ENCODE measurements around the gene MEIOSIN. TPM values are rescaled to one million over a fixed set of nuclear protein-coding genes. Genes with fewer than 3 reads are reported as not detected.

Gene MEIOSIN
- polyA plus RNA-seq, 1 donor (not counting 4 experiments of a cell fraction or from before 2014, with no cell fraction given), result not detected

DNA sequence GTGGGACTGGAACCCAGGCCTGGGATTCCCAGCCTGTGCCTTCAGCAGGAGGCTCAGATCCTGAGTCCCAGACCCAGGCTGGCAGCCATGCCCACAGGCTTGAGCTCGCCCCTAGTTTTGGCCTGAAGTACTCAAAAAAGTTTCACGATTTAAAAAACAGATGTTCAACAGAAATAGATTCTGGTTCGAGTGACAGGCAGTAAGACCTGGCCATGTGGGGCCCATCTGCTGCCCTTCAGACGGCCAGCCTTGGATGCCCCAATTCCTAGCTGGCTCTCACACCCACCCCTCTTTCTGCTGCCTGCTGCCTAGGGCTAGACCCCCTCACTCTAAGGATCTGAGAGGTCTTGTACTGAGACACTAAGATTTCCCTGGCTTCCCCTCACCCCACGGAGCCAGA lies 51.9 kb downstream of the MEIOSIN start:
- H2AFZ ChIP-seq (ENCODE audit: control insufficient read depth, low read length), result no peak overlapping the region
- H3K9ac ChIP-seq (ENCODE audit: control insufficient read depth, extremely low read depth, insufficient read depth, low read length), result no peak overlapping the region
- H3K27me3 ChIP-seq (ENCODE audit: control insufficient read depth, extremely low read depth, insufficient read depth, low read length), result no peaks in the 10 kb centered on the region
- H3K36me3 ChIP-seq (ENCODE audit: control insufficient read depth in 2 of 2, extremely low read depth in 1 of 2, insufficient read depth in 2 of 2, low read length in 2 of 2), result peaks cover 9 to 34% of the 10 kb centered on the region in 2 experiments
- no peaks in the 10 kb centered on the region for H3K9me3 ChIP-seq (ENCODE audit: control insufficient read depth, low read depth, low read length)
- DNase-seq (ENCODE audit: low read depth, low spot score), result no peak
- peaks cover 13% of the 10 kb centered on the region for H4K20me1 ChIP-seq (ENCODE audit: control insufficient read depth, extremely low read depth, insufficient read depth, low read length)
- H3K79me2 ChIP-seq (ENCODE audit: control insufficient read depth, insufficient read depth, low read length), result no peaks in the 10 kb centered on the region
- TF ChIP-seq, protein P1, sequence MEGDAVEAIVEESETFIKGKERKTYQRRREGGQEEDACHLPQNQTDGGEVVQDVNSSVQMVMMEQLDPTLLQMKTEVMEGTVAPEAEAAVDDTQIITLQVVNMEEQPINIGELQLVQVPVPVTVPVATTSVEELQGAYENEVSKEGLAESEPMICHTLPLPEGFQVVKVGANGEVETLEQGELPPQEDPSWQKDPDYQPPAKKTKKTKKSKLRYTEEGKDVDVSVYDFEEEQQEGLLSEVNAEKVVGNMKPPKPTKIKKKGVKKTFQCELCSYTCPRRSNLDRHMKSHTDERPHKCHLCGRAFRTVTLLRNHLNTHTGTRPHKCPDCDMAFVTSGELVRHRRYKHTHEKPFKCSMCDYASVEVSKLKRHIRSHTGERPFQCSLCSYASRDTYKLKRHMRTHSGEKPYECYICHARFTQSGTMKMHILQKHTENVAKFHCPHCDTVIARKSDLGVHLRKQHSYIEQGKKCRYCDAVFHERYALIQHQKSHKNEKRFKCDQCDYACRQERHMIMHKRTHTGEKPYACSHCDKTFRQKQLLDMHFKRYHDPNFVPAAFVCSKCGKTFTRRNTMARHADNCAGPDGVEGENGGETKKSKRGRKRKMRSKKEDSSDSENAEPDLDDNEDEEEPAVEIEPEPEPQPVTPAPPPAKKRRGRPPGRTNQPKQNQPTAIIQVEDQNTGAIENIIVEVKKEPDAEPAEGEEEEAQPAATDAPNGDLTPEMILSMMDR (optimal IDR thresholded peaks at IDR 0.05 in 1 of 3, IDR thresholded peaks at IDR 0.05 in 1 of 3, conservative IDR thresholded peaks at IDR 0.05 in 1 of 3; ENCODE audit: extremely low read depth in 1 of 3, insufficient read depth in 2 of 3, low read length in 3 of 3), result no peak
- TF ChIP-seq EZH2 (IDR thresholded peaks at IDR 0.05; ENCODE audit: low read length), result no peak
- no peak overlapping the region for H3K27ac ChIP-seq (ENCODE audit: control insufficient read depth, insufficient read depth, low read length)
- dilution Hi-C loops (cut with MboI; ENCODE audit: extremely low pct_ligation_motif_present, low sequenced_read_pairs), result no loop called here
- H3K4me3 ChIP-seq (ENCODE audit: control insufficient read depth in 2 of 3, extremely low read depth in 1 of 3, insufficient read depth in 2 of 3, low read depth in 1 of 3, low read length in 3 of 3), result no peak overlapping the region
- H3K9me1 ChIP-seq (ENCODE audit: control insufficient read depth, extremely low read depth, insufficient read depth, low read length), result no peaks in the 10 kb centered on the region
- peaks cover 22% of the 10 kb centered on the region for H3K4me1 ChIP-seq (ENCODE audit: control insufficient read depth, extremely low read depth, insufficient read depth, low read length)
- no peak overlapping the region for H3K4me2 ChIP-seq (ENCODE audit: control insufficient read depth, extremely low read depth, insufficient read depth, low read depth, low read length)
- no peak for FAIRE-seq

DNA sequence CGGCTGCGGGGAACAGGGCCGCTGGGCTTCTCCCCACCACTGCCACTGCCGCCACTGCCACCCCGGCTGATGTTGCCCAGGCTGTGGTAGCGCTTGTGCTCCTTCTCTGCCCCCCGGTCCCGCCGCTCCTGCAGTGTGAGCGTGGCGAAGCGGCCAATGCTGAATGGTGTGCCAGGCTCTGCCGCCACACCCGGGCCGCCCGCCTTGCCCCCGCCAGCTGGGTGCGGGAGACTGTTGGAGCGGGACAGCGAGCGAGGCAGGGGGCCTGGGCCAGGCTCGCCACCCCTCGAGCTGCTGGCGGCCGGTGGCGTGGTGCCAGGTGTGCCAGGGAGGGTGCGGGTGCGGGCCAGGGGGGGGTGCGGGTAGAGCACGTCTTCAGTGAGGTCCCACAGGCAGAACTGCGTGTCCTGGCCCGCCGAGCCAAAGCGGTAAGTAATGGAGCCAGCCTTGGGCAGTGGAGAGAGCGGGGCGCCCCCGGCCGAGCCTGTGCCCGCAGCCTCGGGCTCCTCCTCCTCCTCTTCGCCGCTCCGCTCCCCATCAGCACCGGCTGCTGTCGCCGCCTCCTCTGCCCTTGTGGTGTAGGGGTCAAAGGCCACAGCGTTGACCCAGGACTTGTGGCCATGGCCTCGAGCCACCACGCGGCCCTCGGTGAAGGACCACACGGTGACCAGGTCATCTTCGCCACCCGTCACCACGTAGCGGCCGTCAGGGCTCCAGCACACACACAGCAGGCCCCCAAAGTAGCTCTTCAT lies 52.7 kb downstream of the MEIOSIN start:
- H3K4me3 ChIP-seq (ENCODE audit: control insufficient read depth in 2 of 3, extremely low read depth in 1 of 3, insufficient read depth in 2 of 3, low read depth in 1 of 3, low read length in 3 of 3), result no peak overlapping the region
- peaks cover 24% of the 10 kb centered on the region for H3K4me1 ChIP-seq (ENCODE audit: control insufficient read depth, extremely low read depth, insufficient read depth, low read length)
- no peak overlapping the region for H3K4me2 ChIP-seq (ENCODE audit: control insufficient read depth, extremely low read depth, insufficient read depth, low read depth, low read length)
- no peak for FAIRE-seq
- TF ChIP-seq, protein P1 (optimal IDR thresholded peaks at IDR 0.05 in 1 of 3, IDR thresholded peaks at IDR 0.05 in 1 of 3, conservative IDR thresholded peaks at IDR 0.05 in 1 of 3; ENCODE audit: extremely low read depth in 1 of 3, insufficient read depth in 2 of 3, low read length in 3 of 3), result no peak
- no peak for TF ChIP-seq EZH2 (IDR thresholded peaks at IDR 0.05; ENCODE audit: low read length)
- no peak overlapping the region for H3K9ac ChIP-seq (ENCODE audit: control insufficient read depth, extremely low read depth, insufficient read depth, low read length)
- H3K27me3 ChIP-seq (ENCODE audit: control insufficient read depth, extremely low read depth, insufficient read depth, low read length), result no peaks in the 10 kb centered on the region
- peaks cover 9 to 40% of the 10 kb centered on the region in 2 experiments for H3K36me3 ChIP-seq (ENCODE audit: control insufficient read depth in 2 of 2, extremely low read depth in 1 of 2, insufficient read depth in 2 of 2, low read length in 2 of 2)
- no peaks in the 10 kb centered on the region for H3K9me1 ChIP-seq (ENCODE audit: control insufficient read depth, extremely low read depth, insufficient read depth, low read length)
- no peaks in the 10 kb centered on the region for H3K9me3 ChIP-seq (ENCODE audit: control insufficient read depth, low read depth, low read length)
- peaks cover 5% of the 10 kb centered on the region for H3K79me2 ChIP-seq (ENCODE audit: control insufficient read depth, insufficient read depth, low read length)
- peaks cover 11% of the 10 kb centered on the region for H4K20me1 ChIP-seq (ENCODE audit: control insufficient read depth, extremely low read depth, insufficient read depth, low read length)
- H2AFZ ChIP-seq (ENCODE audit: control insufficient read depth, low read length), result no peak overlapping the region
- no peak overlapping the region for H3K27ac ChIP-seq (ENCODE audit: control insufficient read depth, insufficient read depth, low read length)
- no peak for DNase-seq (ENCODE audit: low read depth, low spot score)
- dilution Hi-C loops (cut with MboI; ENCODE audit: extremely low pct_ligation_motif_present, low sequenced_read_pairs), result no loop called here

Measured in keratinocyte (primary cell).